Measurements from ENCODE around the gene TMEM184B. TPM values are rescaled to one million over a fixed set of nuclear protein-coding genes. Genes with fewer than 3 reads are reported as not detected.

TMEM184B gene
- total RNA-seq, 1 experiment from 2014 or later, result 5.1 TPM

- no peaks in the 10 kb centered on the region for H3K36me3 ChIP-seq (ENCODE audit: insufficient read depth, low read length)
- H3K4me1 ChIP-seq (ENCODE audit: low read length), result peaks cover 29% of the 10 kb centered on the region
- no peaks in the 10 kb centered on the region for H3K9me3 ChIP-seq (ENCODE audit: low read length)
- peak overlapping the region; percentile 92 for H3K4me2 ChIP-seq (ENCODE audit: low read depth, low read length, poor library complexity, severe bottlenecking)
- no peak for DNase-seq
- H3K79me2 ChIP-seq (ENCODE audit: low read length), result peaks cover 3% of the 10 kb centered on the region; the same call in 1 of the 2 replicates
- H3K9ac ChIP-seq (ENCODE audit: low read length), result peak overlapping the region; percentile 74
- H4K20me1 ChIP-seq (ENCODE audit: insufficient read depth, low read depth, low read length), result peaks cover 25% of the 10 kb centered on the region
- no peaks in the 10 kb centered on the region for H3K9me2 ChIP-seq (replicated peaks; ENCODE audit: insufficient read depth, low read length)
- H3K27ac ChIP-seq (ENCODE audit: low read length), result no peak overlapping the region
- peak overlapping the region; percentile 76 for H3K4me3 ChIP-seq (ENCODE audit: low read length)
- H3K27me3 ChIP-seq (ENCODE audit: low read length), result no peaks in the 10 kb centered on the region
- peak overlapping the region; percentile 99 for H2AFZ ChIP-seq (ENCODE audit: low read length)
Observed at GRCh38 chr22:38273135-38273826, 471 bp upstream of the TMEM184B start.

DNA sequence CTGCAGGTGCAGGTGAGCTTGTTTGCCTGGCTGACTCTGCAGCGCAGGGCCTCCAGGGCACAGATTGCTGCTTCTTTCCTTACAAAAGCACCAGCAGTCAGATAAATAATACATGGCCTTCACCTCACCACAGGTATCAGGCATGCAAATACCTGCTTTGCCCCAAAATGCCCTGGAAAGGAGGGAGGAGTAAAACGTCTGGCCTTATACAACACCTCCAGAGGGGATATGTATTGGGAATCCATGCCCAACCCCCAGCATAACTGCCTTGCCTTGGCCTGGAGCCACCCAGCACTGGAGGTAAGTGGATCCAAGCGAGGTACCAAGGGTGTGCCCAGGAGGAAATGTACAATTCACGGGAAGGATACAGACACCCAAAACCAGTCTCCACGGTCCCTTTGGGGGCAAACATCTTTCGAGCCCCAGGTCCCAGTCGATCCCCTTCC is 860 bp downstream of the TMEM184B start:
- DNase-seq, result no peak
- peak overlapping the region; percentile 74 for H3K9ac ChIP-seq (ENCODE audit: low read length)
- H3K27ac ChIP-seq (ENCODE audit: low read length), result no peak overlapping the region
- no peak overlapping the region for H2AFZ ChIP-seq (ENCODE audit: low read length)
- H3K4me3 ChIP-seq (ENCODE audit: low read length), result peak overlapping the region; percentile 76
- peaks cover 6% of the 10 kb centered on the region for H3K79me2 ChIP-seq (ENCODE audit: low read length)
- H3K4me2 ChIP-seq (ENCODE audit: low read depth, low read length, poor library complexity, severe bottlenecking), result peak overlapping the region; percentile 92
- no peaks in the 10 kb centered on the region for H3K9me2 ChIP-seq (replicated peaks; ENCODE audit: insufficient read depth, low read length)
- no peaks in the 10 kb centered on the region for H3K27me3 ChIP-seq (ENCODE audit: low read length)
- H3K9me3 ChIP-seq (ENCODE audit: low read length), result no peaks in the 10 kb centered on the region
- H4K20me1 ChIP-seq (ENCODE audit: insufficient read depth, low read depth, low read length), result peaks cover 29% of the 10 kb centered on the region
- H3K36me3 ChIP-seq (ENCODE audit: insufficient read depth, low read length), result no peaks in the 10 kb centered on the region
- peaks cover 29% of the 10 kb centered on the region for H3K4me1 ChIP-seq (ENCODE audit: low read length)

GRCh38 chr22:38271101-38271500 is 1.7 kb downstream of the TMEM184B start:
- Histone ChIP-seq H3K9ac (ENCODE audit: low read length) (no peak overlapping the region), H3K4me3 (ENCODE audit: low read length) (no peak overlapping the region), H2AFZ (ENCODE audit: low read length) (no peak overlapping the region), H3K9me2 (replicated peaks; ENCODE audit: insufficient read depth, low read length) (no peaks in the 10 kb centered on the region), H3K27me3 (ENCODE audit: low read length) (no peaks in the 10 kb centered on the region), H3K9me3 (ENCODE audit: low read length) (no peaks in the 10 kb centered on the region), H4K20me1 (ENCODE audit: insufficient read depth, low read depth, low read length) (peaks cover 31% of the 10 kb centered on the region), H3K27ac (ENCODE audit: low read length) (no peak overlapping the region), H3K4me2 (ENCODE audit: low read depth, low read length, poor library complexity, severe bottlenecking) (no peak overlapping the region), H3K36me3 (ENCODE audit: insufficient read depth, low read length) (no peaks in the 10 kb centered on the region), H3K4me1 (ENCODE audit: low read length) (peaks cover 23% of the 10 kb centered on the region), H3K79me2 (ENCODE audit: low read length) (peaks cover 6% of the 10 kb centered on the region)
- no peak for DNase-seq

- Histone ChIP-seq H3K4me1 (ENCODE audit: low read length) (peaks cover 18% of the 10 kb centered on the region), H3K27me3 (ENCODE audit: low read length) (no peaks in the 10 kb centered on the region), H4K20me1 (ENCODE audit: insufficient read depth, low read depth, low read length) (peaks cover 36% of the 10 kb centered on the region), H3K79me2 (ENCODE audit: low read length) (peaks cover 6% of the 10 kb centered on the region), H2AFZ (ENCODE audit: low read length) (no peak overlapping the region), H3K4me3 (ENCODE audit: low read length) (no peak overlapping the region), H3K9me3 (ENCODE audit: low read length) (no peaks in the 10 kb centered on the region), H3K9me2 (replicated peaks; ENCODE audit: insufficient read depth, low read length) (no peaks in the 10 kb centered on the region), H3K9ac (ENCODE audit: low read length) (no peak overlapping the region), H3K36me3 (ENCODE audit: insufficient read depth, low read length) (no peaks in the 10 kb centered on the region), H3K27ac (ENCODE audit: low read length) (no peak overlapping the region), H3K4me2 (ENCODE audit: low read depth, low read length, poor library complexity, severe bottlenecking) (no peak overlapping the region)
- no peak for DNase-seq
Observed at GRCh38 chr22:38270091-38270992, 2.5 kb downstream of the TMEM184B start.

- H3K4me2 ChIP-seq (ENCODE audit: low read depth, low read length, poor library complexity, severe bottlenecking), result no peak overlapping the region
- no peak overlapping the region for H3K27ac ChIP-seq (ENCODE audit: low read length)
- no peak overlapping the region for H2AFZ ChIP-seq (ENCODE audit: low read length)
- H4K20me1 ChIP-seq (ENCODE audit: insufficient read depth, low read depth, low read length), result peaks cover 37% of the 10 kb centered on the region
- H3K36me3 ChIP-seq (ENCODE audit: insufficient read depth, low read length), result no peaks in the 10 kb centered on the region
- peaks cover 6% of the 10 kb centered on the region for H3K79me2 ChIP-seq (ENCODE audit: low read length)
- H3K4me1 ChIP-seq (ENCODE audit: low read length), result peaks cover 18% of the 10 kb centered on the region
- no peak for DNase-seq
- H3K9me3 ChIP-seq (ENCODE audit: low read length), result no peaks in the 10 kb centered on the region
- H3K27me3 ChIP-seq (ENCODE audit: low read length), result no peaks in the 10 kb centered on the region
- H3K4me3 ChIP-seq (ENCODE audit: low read length), result no peak overlapping the region
- no peak overlapping the region for H3K9ac ChIP-seq (ENCODE audit: low read length)
- no peaks in the 10 kb centered on the region for H3K9me2 ChIP-seq (replicated peaks; ENCODE audit: insufficient read depth, low read length)
Observed at GRCh38 chr22:38269466-38269865, 3.3 kb downstream of the TMEM184B start.

GRCh38 chr22:38267086-38267485 is 5.7 kb downstream of the TMEM184B start:
- Histone ChIP-seq H3K36me3 (ENCODE audit: insufficient read depth, low read length) (no peaks in the 10 kb centered on the region), H3K4me1 (ENCODE audit: low read length) (peaks cover 7% of the 10 kb centered on the region), H3K9me2 (replicated peaks; ENCODE audit: insufficient read depth, low read length) (no peaks in the 10 kb centered on the region), H3K9me3 (ENCODE audit: low read length) (no peaks in the 10 kb centered on the region), H3K79me2 (ENCODE audit: low read length) (peaks cover 6% of the 10 kb centered on the region), H4K20me1 (ENCODE audit: insufficient read depth, low read depth, low read length) (peaks cover 39% of the 10 kb centered on the region), H2AFZ (ENCODE audit: low read length) (no peak overlapping the region), H3K27ac (ENCODE audit: low read length) (no peak overlapping the region), H3K9ac (ENCODE audit: low read length) (no peak overlapping the region), H3K4me2 (ENCODE audit: low read depth, low read length, poor library complexity, severe bottlenecking) (no peak overlapping the region), H3K4me3 (ENCODE audit: low read length) (no peak overlapping the region), H3K27me3 (ENCODE audit: low read length) (no peaks in the 10 kb centered on the region)
- no peak for DNase-seq

GRCh38 chr22:38266120-38266519 is 6.7 kb downstream of the TMEM184B start:
- no peak for DNase-seq
- H3K9ac ChIP-seq (ENCODE audit: low read length), result no peak overlapping the region
- H3K27ac ChIP-seq (ENCODE audit: low read length), result no peak overlapping the region
- no peak overlapping the region for H3K4me2 ChIP-seq (ENCODE audit: low read depth, low read length, poor library complexity, severe bottlenecking)
- no peaks in the 10 kb centered on the region for H3K9me3 ChIP-seq (ENCODE audit: low read length)
- peaks cover 31% of the 10 kb centered on the region for H4K20me1 ChIP-seq (ENCODE audit: insufficient read depth, low read depth, low read length)
- H3K9me2 ChIP-seq (replicated peaks; ENCODE audit: insufficient read depth, low read length), result no peaks in the 10 kb centered on the region
- peaks cover 2% of the 10 kb centered on the region for H3K79me2 ChIP-seq (ENCODE audit: low read length)
- H3K36me3 ChIP-seq (ENCODE audit: insufficient read depth, low read length), result no peaks in the 10 kb centered on the region
- H3K27me3 ChIP-seq (ENCODE audit: low read length), result no peaks in the 10 kb centered on the region
- no peak overlapping the region for H3K4me3 ChIP-seq (ENCODE audit: low read length)
- H2AFZ ChIP-seq (ENCODE audit: low read length), result no peak overlapping the region
- no peaks in the 10 kb centered on the region for H3K4me1 ChIP-seq (ENCODE audit: low read length)

DNA sequence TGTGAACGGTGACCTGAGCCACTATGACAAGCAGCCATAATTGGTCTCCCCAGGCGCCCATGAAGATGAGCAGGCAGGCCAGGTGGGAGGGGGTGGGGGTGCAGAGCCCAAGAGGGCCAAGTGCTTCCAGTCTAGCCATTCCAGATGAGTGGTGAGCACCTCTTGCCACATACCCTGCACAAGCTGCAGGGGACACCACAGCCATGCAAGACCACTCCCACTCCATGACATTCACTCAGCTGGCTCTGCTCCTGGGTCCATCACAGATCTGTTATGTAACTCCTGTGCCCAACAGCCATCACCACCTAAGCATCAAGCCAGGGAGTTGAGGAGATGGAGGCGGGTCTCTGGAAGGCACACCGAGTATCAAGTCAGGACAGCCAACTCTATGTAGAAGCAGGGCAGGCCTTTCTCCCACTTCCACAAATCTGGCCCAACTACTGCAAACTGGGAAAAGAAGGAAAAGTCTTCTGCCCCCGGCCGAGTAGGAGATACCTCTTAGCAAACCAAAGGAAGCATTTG is 8.4 kb downstream of the TMEM184B start:
- Histone ChIP-seq H3K27ac (ENCODE audit: low read length) (no peak overlapping the region), H2AFZ (ENCODE audit: low read length) (no peak overlapping the region), H3K79me2 (ENCODE audit: low read length) (peaks cover 2% of the 10 kb centered on the region; the same call in 1 of the 2 replicates), H3K4me3 (ENCODE audit: low read length) (no peak overlapping the region), H3K9ac (ENCODE audit: low read length) (no peak overlapping the region), H3K9me2 (replicated peaks; ENCODE audit: insufficient read depth, low read length) (no peaks in the 10 kb centered on the region), H3K4me2 (ENCODE audit: low read depth, low read length, poor library complexity, severe bottlenecking) (no peak overlapping the region), H4K20me1 (ENCODE audit: insufficient read depth, low read depth, low read length) (peaks cover 26% of the 10 kb centered on the region; the same call in 1 of the 2 replicates), H3K4me1 (ENCODE audit: low read length) (peaks cover 16% of the 10 kb centered on the region), H3K36me3 (ENCODE audit: insufficient read depth, low read length) (no peaks in the 10 kb centered on the region), H3K9me3 (ENCODE audit: low read length) (no peaks in the 10 kb centered on the region), H3K27me3 (ENCODE audit: low read length) (no peaks in the 10 kb centered on the region)
- no peak for DNase-seq

Data from Karpas-422 (cell line).